GM11168 (cell line): ENCODE data around the gene SEPTIN8.

Experiments
- in situ Hi-C: fragments of 300-500 bp; cut with MboI; formaldehyde crosslinking; loops from one replicate; pipeline ENCODE4 v1.12.0; 2022; ENCODE audit warnings: low sequenced_read_pairs; ENCODE audit not compliant: unreplicated experiment

SEPTIN8 gene

DNA sequence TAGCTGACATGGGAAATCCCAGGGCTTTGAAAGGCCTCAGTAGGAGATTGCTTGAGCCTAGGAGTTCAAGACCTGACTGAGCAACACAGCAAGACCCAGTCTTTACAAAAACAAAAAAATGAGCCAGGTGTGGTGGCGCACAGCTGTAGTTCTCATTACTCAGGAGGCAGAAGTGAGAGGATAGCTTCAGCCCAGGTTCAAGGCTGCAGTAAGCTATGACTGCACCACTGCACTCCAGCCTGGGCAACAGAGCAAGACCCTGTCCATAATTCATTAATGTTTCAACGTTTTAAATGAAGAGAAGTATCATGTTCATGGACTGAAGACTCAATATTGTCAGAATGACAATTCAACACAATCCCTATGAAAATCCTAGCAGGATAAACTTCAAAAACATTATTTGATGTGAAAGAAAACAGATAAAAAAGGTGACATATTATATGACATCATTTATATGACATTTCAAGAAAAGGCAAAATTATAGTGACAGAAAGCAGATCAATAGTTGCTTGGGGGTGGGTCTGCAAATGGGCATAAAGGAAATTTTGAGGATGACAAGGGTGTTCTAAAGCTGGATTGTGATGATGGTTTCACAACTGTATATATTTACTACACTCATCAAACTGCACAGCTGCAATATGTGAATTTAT lies 43.4 kb downstream of the SEPTIN8 start:
- in situ Hi-C loops = no loop called here

DNA sequence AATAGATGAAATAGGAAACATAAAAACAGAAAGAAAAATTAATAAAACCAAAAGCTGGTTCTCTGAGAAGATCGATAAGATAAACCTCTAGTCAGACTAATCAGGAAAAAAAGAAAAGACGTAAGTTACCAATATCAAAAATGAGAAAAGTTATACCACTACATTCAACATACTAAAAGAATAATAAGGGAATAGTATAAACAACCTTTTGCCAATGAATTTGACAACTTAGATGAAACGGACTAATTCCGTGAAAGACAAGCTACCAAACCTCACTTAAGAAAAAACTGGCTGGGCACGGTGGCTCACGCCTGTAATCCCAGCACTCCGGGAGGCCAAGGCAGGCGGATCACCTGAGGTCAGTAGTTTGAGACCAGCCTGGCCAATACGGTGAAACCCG lies 47.1 kb downstream of the SEPTIN8 start:
- in situ Hi-C loops = no loop called here

DNA sequence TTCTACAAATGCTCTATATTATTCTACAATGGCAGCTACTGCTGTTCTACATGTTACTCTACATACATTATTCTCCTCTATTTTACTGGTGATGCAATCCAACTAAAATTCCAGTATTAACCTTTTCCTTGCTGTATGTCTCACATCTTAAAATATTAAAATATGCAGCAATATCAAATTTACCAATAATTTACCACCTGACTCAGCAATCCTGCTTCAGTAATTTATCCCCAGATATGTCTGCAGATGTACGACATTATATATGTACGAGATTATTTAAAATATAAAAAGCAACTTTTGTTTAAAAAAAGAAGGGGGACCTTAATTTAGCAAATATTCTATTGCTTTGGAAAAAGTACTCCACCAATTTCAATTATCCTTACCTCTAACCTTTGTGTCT lies 51.3 kb downstream of the SEPTIN8 start:
- in situ Hi-C loops = no loop called here

DNA sequence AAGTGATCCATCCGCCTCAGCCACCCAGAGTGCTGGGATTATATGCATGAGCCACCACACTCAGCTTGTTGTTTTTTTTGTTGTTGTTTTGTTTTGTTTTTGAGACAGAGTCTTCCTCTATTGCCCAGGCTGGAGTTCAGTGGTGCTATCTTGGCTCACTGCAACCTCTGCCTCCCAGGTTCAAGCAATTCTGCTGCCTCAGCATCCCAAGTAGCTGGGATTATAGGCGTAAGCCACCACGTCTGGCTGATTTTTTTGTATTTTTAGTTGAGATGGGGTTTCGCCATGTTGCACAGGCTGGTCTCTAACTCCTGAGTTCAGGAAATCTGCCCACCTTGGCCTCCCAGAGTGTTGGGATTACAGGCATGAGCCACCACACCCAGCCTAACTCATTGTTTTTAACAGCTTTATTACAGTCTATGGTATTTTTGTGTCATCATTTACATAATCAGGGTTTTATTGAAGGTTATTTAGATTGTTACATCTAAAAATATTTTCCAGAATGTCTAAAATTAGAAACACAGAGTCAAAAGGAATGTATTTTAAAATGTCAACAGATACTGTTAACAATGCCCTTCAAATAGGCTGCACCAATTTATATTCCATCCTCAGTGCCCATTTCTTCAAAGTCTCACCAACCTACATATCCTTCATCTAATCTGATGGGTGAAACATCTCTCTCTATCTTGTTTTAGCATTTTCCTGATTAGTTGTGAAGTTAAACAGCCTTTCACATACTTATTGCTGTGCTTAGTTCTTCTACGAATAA lies 58.3 kb downstream of the SEPTIN8 start:
- in situ Hi-C loops = no loop called here

DNA sequence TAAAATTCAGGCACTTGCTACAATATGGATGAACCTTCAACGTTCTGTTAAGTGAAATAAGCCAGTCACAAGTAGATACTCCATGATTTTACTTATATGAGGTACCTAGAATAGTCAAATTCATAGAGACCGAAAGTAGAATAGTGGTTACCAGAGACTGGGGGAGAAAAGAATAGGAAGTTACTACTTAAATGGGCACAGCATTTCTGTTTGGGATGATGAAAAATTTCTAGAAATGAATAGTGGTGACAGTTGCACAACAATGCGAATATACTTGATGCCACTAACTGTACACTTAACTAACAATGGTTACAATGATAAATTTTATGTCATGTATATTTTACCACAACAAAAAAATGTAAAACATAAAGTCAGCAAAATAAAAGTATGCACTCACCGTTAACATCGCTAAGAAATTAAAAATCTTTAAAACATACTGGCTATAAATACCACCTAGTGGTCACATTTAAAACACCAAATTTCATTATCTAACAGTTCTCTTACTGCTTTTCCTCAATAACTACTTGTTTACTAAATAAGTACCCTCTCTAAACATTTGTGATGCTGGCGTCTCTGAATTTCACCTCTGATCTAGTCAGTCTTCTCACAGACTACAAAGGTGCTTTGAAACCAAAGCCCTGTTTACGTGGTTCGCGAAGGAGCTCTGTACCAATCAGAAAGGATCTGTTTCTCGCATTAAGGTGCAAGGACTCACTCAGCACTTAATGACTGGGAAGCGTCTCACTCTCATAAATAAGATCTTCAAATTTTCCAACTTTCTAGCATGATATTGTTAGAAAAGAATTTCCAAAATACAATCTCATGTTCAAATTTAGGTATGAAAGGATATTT lies 62.4 kb downstream of the SEPTIN8 start:
- in situ Hi-C loops = no loop called here

DNA sequence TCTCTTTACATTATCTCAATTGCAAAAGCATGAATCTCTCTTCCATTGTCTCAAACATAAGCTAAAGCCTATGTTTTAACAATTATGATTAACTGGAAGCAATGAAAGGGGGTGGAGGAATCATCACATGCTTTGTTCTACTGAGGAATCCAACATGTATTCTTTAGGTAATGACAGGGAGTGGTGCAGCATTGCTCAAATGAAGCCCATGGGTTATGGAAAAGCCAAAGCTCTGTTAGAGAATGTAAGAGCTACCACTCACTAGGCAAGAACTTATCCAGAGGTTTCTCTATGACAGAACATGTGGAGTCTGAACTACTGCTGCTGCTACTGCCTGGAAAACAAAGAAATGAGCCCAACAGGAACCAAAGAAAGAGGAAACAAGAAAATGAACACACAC lies 68.4 kb downstream of the SEPTIN8 start:
- in situ Hi-C loops = no loop called here

DNA sequence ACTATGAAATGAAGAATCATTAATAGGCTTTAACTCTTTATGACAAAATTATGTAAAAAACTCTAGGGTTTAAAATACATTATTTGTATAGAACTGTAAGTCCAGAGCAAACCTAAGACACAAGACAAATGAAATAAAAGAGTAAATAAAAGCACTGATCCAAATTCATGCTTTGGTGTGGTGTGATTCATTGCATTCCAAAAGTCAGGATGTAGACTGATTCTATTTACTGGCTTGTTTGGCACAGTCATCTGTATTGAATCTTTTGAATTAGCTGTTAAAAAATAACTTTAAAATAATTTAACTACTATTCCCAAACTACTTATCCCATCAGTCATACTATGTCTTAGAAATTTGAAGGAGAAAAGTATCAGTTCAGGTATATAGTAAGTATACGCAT lies 72.2 kb downstream of the SEPTIN8 start:
- in situ Hi-C loops = no loop called here
